ENCODE measurements around the gene TCF20. TPM values are rescaled to one million over a fixed set of nuclear protein-coding genes. Genes with fewer than 3 reads are reported as not detected.

Gene TCF20
- total RNA-seq, 1 donor from 2014 or later: 31.0 TPM

GRCh38 chr22:42247596-42247995 lies 22.9 kb downstream of the TCF20 start:
- no peak for DNase-seq (ENCODE audit: low spot score)
- Mint-ChIP-seq H3K36me3 (ENCODE audit: low read depth) (peaks cover 2% of the 10 kb centered on the region), H3K4me1 (ENCODE audit: low read depth) (no peaks in the 10 kb centered on the region), H3K27ac (ENCODE audit: unreplicated experiment) (no peak overlapping the region), H3K9me3 (ENCODE audit: low read depth) (no peaks in the 10 kb centered on the region), H3K4me3 (ENCODE audit: unreplicated experiment) (no peak overlapping the region), H3K27me3 (ENCODE audit: low read depth) (no peaks in the 10 kb centered on the region)
- TF ChIP-seq, protein P1, sequence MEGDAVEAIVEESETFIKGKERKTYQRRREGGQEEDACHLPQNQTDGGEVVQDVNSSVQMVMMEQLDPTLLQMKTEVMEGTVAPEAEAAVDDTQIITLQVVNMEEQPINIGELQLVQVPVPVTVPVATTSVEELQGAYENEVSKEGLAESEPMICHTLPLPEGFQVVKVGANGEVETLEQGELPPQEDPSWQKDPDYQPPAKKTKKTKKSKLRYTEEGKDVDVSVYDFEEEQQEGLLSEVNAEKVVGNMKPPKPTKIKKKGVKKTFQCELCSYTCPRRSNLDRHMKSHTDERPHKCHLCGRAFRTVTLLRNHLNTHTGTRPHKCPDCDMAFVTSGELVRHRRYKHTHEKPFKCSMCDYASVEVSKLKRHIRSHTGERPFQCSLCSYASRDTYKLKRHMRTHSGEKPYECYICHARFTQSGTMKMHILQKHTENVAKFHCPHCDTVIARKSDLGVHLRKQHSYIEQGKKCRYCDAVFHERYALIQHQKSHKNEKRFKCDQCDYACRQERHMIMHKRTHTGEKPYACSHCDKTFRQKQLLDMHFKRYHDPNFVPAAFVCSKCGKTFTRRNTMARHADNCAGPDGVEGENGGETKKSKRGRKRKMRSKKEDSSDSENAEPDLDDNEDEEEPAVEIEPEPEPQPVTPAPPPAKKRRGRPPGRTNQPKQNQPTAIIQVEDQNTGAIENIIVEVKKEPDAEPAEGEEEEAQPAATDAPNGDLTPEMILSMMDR (IDR thresholded peaks at IDR 0.05): no peak

- H3K27me3 Mint-ChIP-seq (ENCODE audit: low read depth): no peaks in the 10 kb centered on the region
- no peak for DNase-seq (ENCODE audit: low spot score)
- H3K27ac Mint-ChIP-seq (ENCODE audit: unreplicated experiment): no peak overlapping the region
- H3K4me3 Mint-ChIP-seq (ENCODE audit: unreplicated experiment): no peak overlapping the region
- H3K9me3 Mint-ChIP-seq (ENCODE audit: low read depth): no peaks in the 10 kb centered on the region
- H3K36me3 Mint-ChIP-seq (ENCODE audit: low read depth): peaks cover 2% of the 10 kb centered on the region
- TF ChIP-seq, protein P1 (IDR thresholded peaks at IDR 0.05): no peak
- H3K4me1 Mint-ChIP-seq (ENCODE audit: low read depth): no peaks in the 10 kb centered on the region
These were observed 26.7 kb downstream of the TCF20 start for GRCh38 chr22:42243802-42244060.

GRCh38 chr22:42236848-42237247 lies 33.6 kb downstream of the TCF20 start:
- Mint-ChIP-seq H3K27ac (ENCODE audit: unreplicated experiment) (no peak overlapping the region), H3K27me3 (ENCODE audit: low read depth) (no peaks in the 10 kb centered on the region), H3K4me3 (ENCODE audit: unreplicated experiment) (no peak overlapping the region), H3K36me3 (ENCODE audit: low read depth) (peaks cover 2% of the 10 kb centered on the region), H3K9me3 (ENCODE audit: low read depth) (peaks cover 13% of the 10 kb centered on the region), H3K4me1 (ENCODE audit: low read depth) (no peaks in the 10 kb centered on the region)
- TF ChIP-seq, protein P1 (IDR thresholded peaks at IDR 0.05): no peak
- no peak for DNase-seq (ENCODE audit: low spot score)

- Mint-ChIP-seq H3K4me1 (ENCODE audit: low read depth) (no peaks in the 10 kb centered on the region), H3K27me3 (ENCODE audit: low read depth) (no peaks in the 10 kb centered on the region), H3K4me3 (ENCODE audit: unreplicated experiment) (no peak overlapping the region), H3K36me3 (ENCODE audit: low read depth) (peaks cover 2% of the 10 kb centered on the region), H3K27ac (ENCODE audit: unreplicated experiment) (no peak overlapping the region), H3K9me3 (ENCODE audit: low read depth) (peaks cover 13% of the 10 kb centered on the region)
- DNase-seq (ENCODE audit: low spot score): no peak
- TF ChIP-seq, protein P1 (IDR thresholded peaks at IDR 0.05): no peak
These were observed 34.2 kb downstream of the TCF20 start for GRCh38 chr22:42236268-42236667.

- Mint-ChIP-seq H3K4me3 (ENCODE audit: unreplicated experiment) (no peak overlapping the region), H3K27ac (ENCODE audit: unreplicated experiment) (no peak overlapping the region), H3K4me1 (ENCODE audit: low read depth) (peaks cover 6% of the 10 kb centered on the region), H3K36me3 (ENCODE audit: low read depth) (peaks cover 2% of the 10 kb centered on the region), H3K9me3 (ENCODE audit: low read depth) (peaks cover 13% of the 10 kb centered on the region), H3K27me3 (ENCODE audit: low read depth) (no peaks in the 10 kb centered on the region)
- no peak for DNase-seq (ENCODE audit: low spot score)
- TF ChIP-seq, protein P1 (IDR thresholded peaks at IDR 0.05): no peak
These were observed 36.6 kb downstream of the TCF20 start for GRCh38 chr22:42233879-42234278.

Measured in chondrocyte (in vitro differentiated cells).